ENCODE data around the gene SP2. TPM values are rescaled to one million over a fixed set of nuclear protein-coding genes. Genes with fewer than 3 reads are reported as not detected.
A peak's percentile ranks its signal among the peaks of the same experiment; 100 is the strongest.

SP2 gene
- total RNA-seq, 1 donor from 2014 or later = 198 TPM

- TF ChIP-seq CTCF (IDR thresholded peaks at IDR 0.05) = no peak
- Histone ChIP-seq H3K36me3 (no peaks in the 10 kb centered on the region), H3K27ac (no peak overlapping the region), H3K4me3 (no peak overlapping the region), H3K4me1 (peaks cover 0 to 6% of the 10 kb centered on the region in 2 donors), H3K27me3 (no peaks in the 10 kb centered on the region), H3K9me3 (no peaks in the 10 kb centered on the region)
- no peak for DNase-seq (ENCODE audit: low spot score in 2 of 2)
- intact Hi-C loops (cut with DNase I) = loop anchor here (10.0 kb wide), 1 partner anchor 197 kb away; the partner anchor contains the start of gene TBKBP1
These were observed 4.4 kb upstream of the SP2 start for GRCh38 chr17:47891545-47892088.

- H3K27me3 ChIP-seq = no peaks in the 10 kb centered on the region
- H3K27ac ChIP-seq = peak overlapping the region; percentile 84 to 91
- intact Hi-C loops (cut with DNase I) = loop anchor here (5.0 to 10.0 kb wide), 2 partner anchors 200 to 213 kb away; partner anchors contain the start of genes SNX11 and TBKBP1
- H3K4me1 ChIP-seq = peaks cover 0 to 21% of the 10 kb centered on the region in 2 donors
- H3K9me3 ChIP-seq = no peaks in the 10 kb centered on the region
- DNase-seq (ENCODE audit: low spot score in 2 of 2) = no peak
- H3K36me3 ChIP-seq = no peaks in the 10 kb centered on the region
- peak overlapping the region; percentile 74 to 84 for H3K4me3 ChIP-seq
- TF ChIP-seq CTCF (IDR thresholded peaks at IDR 0.05) = no peak
These were observed 1.3 kb upstream of the SP2 start for GRCh38 chr17:47894498-47895346.

- TF ChIP-seq CTCF (IDR thresholded peaks at IDR 0.05) = no peak
- Histone ChIP-seq H3K36me3 (no peaks in the 10 kb centered on the region), H3K4me1 (peaks cover 0 to 28% of the 10 kb centered on the region in 2 donors), H3K27ac (peak overlapping the region; percentile 84 to 91), H3K27me3 (no peaks in the 10 kb centered on the region), H3K4me3 (peak overlapping the region; percentile 74 to 84), H3K9me3 (no peaks in the 10 kb centered on the region)
- DNase-seq (ENCODE audit: low spot score in 2 of 2) = no peak
- intact Hi-C loops (cut with DNase I) = loop anchor here (5.0 to 10.0 kb wide), 2 partner anchors 201 to 212 kb away; partner anchors contain the start of genes SNX11 and TBKBP1
These were observed 635 bp upstream of the SP2 start for GRCh38 chr17:47895347-47895855.

GRCh38 chr17:47896672-47897490, 845 bp downstream of the SP2 start:
- intact Hi-C loops (cut with DNase I) = loop anchor here (1.0 to 10.0 kb wide), 4 partner anchors 44 to 210 kb away; partner anchors contain the start of genes PNPO, SNX11 and TBKBP1

More at GRCh38 chr17:47896672-47897490, 845 bp downstream of the SP2 start:
- Histone ChIP-seq H3K36me3 (no peaks in the 10 kb centered on the region), H3K9me3 (no peaks in the 10 kb centered on the region), H3K4me3 (peak overlapping the region; percentile 76 to 81), H3K27ac (peak overlapping the region; percentile 96 to 100), H3K27me3 (no peaks in the 10 kb centered on the region), H3K4me1 (peaks cover 8 to 43% of the 10 kb centered on the region in 2 donors)
- peak in 1 of 2 donors; percentile 18 for DNase-seq (ENCODE audit: low spot score in 2 of 2)
- no peak for TF ChIP-seq CTCF (IDR thresholded peaks at IDR 0.05)

All from ascending aorta (tissue), 2 donors.